Measurements from ENCODE around the gene TAGLN. TPM values are rescaled to one million over a fixed set of nuclear protein-coding genes. Genes with fewer than 3 reads are reported as not detected.

TAGLN gene
- total and polyA plus RNA-seq, 2 donors (not counting 1 experiment from before 2014, with no cell fraction given): 17.9 to 51.8 TPM

- Histone ChIP-seq H3K9ac (ENCODE audit: low read length) (no peak overlapping the region), H3K4me2 (replicated peaks; ENCODE audit: low read depth, low read length, poor library complexity, severe bottlenecking) (no peak overlapping the region), H4K20me1 (ENCODE audit: control insufficient read depth, insufficient read depth, low read length, poor library complexity, severe bottlenecking) (no peaks in the 10 kb centered on the region), H3K9me3 (ENCODE audit: control extremely low read depth in 1 of 3, control insufficient read depth in 2 of 3, insufficient read depth in 1 of 3, low read length in 2 of 3) (no peaks in the 10 kb centered on the region), H3K79me2 (ENCODE audit: control insufficient read depth, insufficient read depth, low read length) (no peaks in the 10 kb centered on the region), H3K36me3 (replicated peaks in 1 of 2; ENCODE audit: control extremely low read depth in 1 of 2, control insufficient read depth in 1 of 2, extremely low read depth in 1 of 2, insufficient read depth in 2 of 2, low read length in 1 of 2) (peaks cover 5 to 27% of the 10 kb centered on the region in 2 experiments), H3K27me3 (replicated peaks in 1 of 4; ENCODE audit: control extremely low read depth in 1 of 4, control insufficient read depth in 3 of 4, insufficient read depth in 4 of 4, low read length in 3 of 4) (no peaks in the 10 kb centered on the region), H3K4me1 (ENCODE audit: control insufficient read depth in 2 of 2, insufficient read depth in 2 of 2, low read length in 2 of 2) (no peaks in the 10 kb centered on the region), H3K4me3 (ENCODE audit: control extremely low read depth in 1 of 5, extremely low read depth in 1 of 5, insufficient read depth in 1 of 5, low read depth in 2 of 5, low read length in 4 of 5) (no peak overlapping the region), H2AFZ (ENCODE audit: insufficient read depth, low read depth, low read length, poor library complexity, severe bottlenecking) (no peak overlapping the region), H3K27ac (ENCODE audit: low read length in 2 of 2) (no peak overlapping the region)
- H3K4me3 Mint-ChIP-seq: no peak overlapping the region
- DNase-seq (no peak), ATAC-seq (ENCODE audit: low read depth) (no peak)
- H3K27ac Mint-ChIP-seq: no peak overlapping the region
- 92% methylated on average over 3 of the region's 6 CpGs for WGBS (ENCODE audit: insufficient coverage)
- TF ChIP-seq EZH2 (IDR thresholded peaks at IDR 0.05; ENCODE audit: borderline replicate concordance, insufficient read depth, low read depth, low read length, poor library complexity, severe bottlenecking) (no peak), CTCF (IDR thresholded peaks at IDR 0.05) (no peak)
- no peaks in the 10 kb centered on the region for H3K9me3 Mint-ChIP-seq (ENCODE audit: insufficient read depth)
- no peaks in the 10 kb centered on the region for H3K27me3 Mint-ChIP-seq
- CTCF ChIA-PET: interaction anchor here (3.0 kb wide), 1 partner anchor 13 kb away, joined by 13 read pairs; no protein-coding TSS in a partner anchor
- intact Hi-C loops (cut with micrococcal nuclease): no loop called here
- POLR2A ChIA-PET: no interaction called here
- peaks cover 2% of the 10 kb centered on the region for H3K4me1 Mint-ChIP-seq
These were observed 40.1 kb downstream of the TAGLN start for GRCh38 chr11:117239295-117239694.

- ChIA-PET CTCF (no interaction called here), POLR2A (no interaction called here)
- H3K4me3 ChIP-seq (ENCODE audit: control extremely low read depth in 1 of 5, extremely low read depth in 1 of 5, insufficient read depth in 1 of 5, low read depth in 2 of 5, low read length in 4 of 5): no peak overlapping the region
- ATAC-seq (ENCODE audit: low read depth) (no peak), DNase-seq (no peak)
- H3K4me2 ChIP-seq (replicated peaks; ENCODE audit: low read depth, low read length, poor library complexity, severe bottlenecking): no peak overlapping the region
- H3K4me1 ChIP-seq (ENCODE audit: control insufficient read depth in 2 of 2, insufficient read depth in 2 of 2, low read length in 2 of 2): no peaks in the 10 kb centered on the region
- H3K27me3 ChIP-seq (replicated peaks in 1 of 4; ENCODE audit: control extremely low read depth in 1 of 4, control insufficient read depth in 3 of 4, insufficient read depth in 4 of 4, low read length in 3 of 4): no peaks in the 10 kb centered on the region
- H4K20me1 ChIP-seq (ENCODE audit: control insufficient read depth, insufficient read depth, low read length, poor library complexity, severe bottlenecking): no peaks in the 10 kb centered on the region
- 100% methylated on average over 1 of the region's 4 CpGs for WGBS (ENCODE audit: insufficient coverage)
- H3K9me3 ChIP-seq (ENCODE audit: control extremely low read depth in 1 of 3, control insufficient read depth in 2 of 3, insufficient read depth in 1 of 3, low read length in 2 of 3): no peaks in the 10 kb centered on the region
- H2AFZ ChIP-seq (ENCODE audit: insufficient read depth, low read depth, low read length, poor library complexity, severe bottlenecking): no peak overlapping the region
- Mint-ChIP-seq H3K4me3 (no peak overlapping the region), H3K27me3 (no peaks in the 10 kb centered on the region), H3K27ac (no peak overlapping the region), H3K9me3 (ENCODE audit: insufficient read depth) (no peaks in the 10 kb centered on the region), H3K4me1 (no peaks in the 10 kb centered on the region)
- H3K36me3 ChIP-seq (replicated peaks in 1 of 2; ENCODE audit: control extremely low read depth in 1 of 2, control insufficient read depth in 1 of 2, extremely low read depth in 1 of 2, insufficient read depth in 2 of 2, low read length in 1 of 2): peaks cover 9 to 46% of the 10 kb centered on the region in 2 experiments
- intact Hi-C loops (cut with micrococcal nuclease): no loop called here
- TF ChIP-seq CTCF (IDR thresholded peaks at IDR 0.05): no peak
- TF ChIP-seq EZH2 (IDR thresholded peaks at IDR 0.05; ENCODE audit: borderline replicate concordance, insufficient read depth, low read depth, low read length, poor library complexity, severe bottlenecking): no peak
- H3K27ac ChIP-seq (ENCODE audit: low read length in 2 of 2): no peak overlapping the region
- no peak overlapping the region for H3K9ac ChIP-seq (ENCODE audit: low read length)
- H3K79me2 ChIP-seq (ENCODE audit: control insufficient read depth, insufficient read depth, low read length): no peaks in the 10 kb centered on the region
These were observed 49.2 kb downstream of the TAGLN start for GRCh38 chr11:117248341-117248740.

Data from B cell (primary cell).